NCI-H128 (cell line): Measurements from ENCODE around the gene ACAN.

ENCODE experiments used
- DNase-seq: peaks from one replicate; lab custom pipeline; 2025; ENCODE audit not compliant: unreplicated experiment; lab: John Stamatoyannopoulos, UW

Gene ACAN

GRCh38 chr15:88800738-88801137 lies 2.5 kb upstream of the ACAN start:
- DNase-seq, result no peak

- DNase-seq, result no peak
These were observed 816 bp upstream of the ACAN start for GRCh38 chr15:88802250-88802990.

DNA sequence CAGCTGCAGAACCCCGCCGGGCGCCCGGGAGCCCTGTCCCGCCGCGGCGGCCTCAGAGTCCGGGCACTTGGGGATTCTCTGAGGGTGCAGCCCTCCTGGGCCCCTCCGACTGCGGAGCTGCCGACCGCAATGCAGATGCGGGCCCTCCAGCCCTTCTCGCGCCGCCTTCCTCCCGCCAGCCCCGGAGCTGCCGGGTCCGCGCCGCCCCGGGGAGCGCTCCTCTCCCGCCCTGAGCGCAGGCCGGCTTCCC lies 320 bp upstream of the ACAN start:
- DNase-seq, result no peak

- DNase-seq, result no peak
These were observed 648 bp downstream of the ACAN start for GRCh38 chr15:88803920-88804247.

- no peak for DNase-seq
These were observed 1.0 kb downstream of the ACAN start for GRCh38 chr15:88804257-88804656.

GRCh38 chr15:88805031-88805780 lies 2.0 kb downstream of the ACAN start:
- no peak for DNase-seq

- no peak for DNase-seq
These were observed 7.2 kb downstream of the ACAN start for GRCh38 chr15:88810446-88810845.

- no peak for DNase-seq
These were observed 8.9 kb downstream of the ACAN start for GRCh38 chr15:88812133-88812532.

GRCh38 chr15:88813960-88814359 lies 10.7 kb downstream of the ACAN start:
- DNase-seq, result no peak

DNA sequence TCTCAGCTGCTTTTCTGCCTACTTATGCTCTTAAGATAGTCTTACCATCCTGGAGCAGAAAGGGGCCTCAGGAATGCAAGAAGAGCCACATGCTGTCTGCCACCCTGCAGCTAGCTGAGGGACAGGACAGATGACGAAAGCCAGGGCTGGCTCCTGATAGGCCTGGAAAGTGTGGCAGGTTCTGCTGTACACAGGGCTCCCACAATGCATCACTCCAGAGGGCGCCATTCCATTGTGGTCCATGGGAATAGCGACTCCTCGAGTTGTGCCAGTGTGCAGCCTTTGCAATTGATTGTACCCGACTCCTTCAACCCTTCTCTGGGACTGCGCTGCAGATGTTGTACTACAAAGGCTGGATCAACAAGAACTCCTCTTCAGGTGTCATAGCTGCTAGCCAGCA lies 11.2 kb downstream of the ACAN start:
- DNase-seq, result no peak

DNA sequence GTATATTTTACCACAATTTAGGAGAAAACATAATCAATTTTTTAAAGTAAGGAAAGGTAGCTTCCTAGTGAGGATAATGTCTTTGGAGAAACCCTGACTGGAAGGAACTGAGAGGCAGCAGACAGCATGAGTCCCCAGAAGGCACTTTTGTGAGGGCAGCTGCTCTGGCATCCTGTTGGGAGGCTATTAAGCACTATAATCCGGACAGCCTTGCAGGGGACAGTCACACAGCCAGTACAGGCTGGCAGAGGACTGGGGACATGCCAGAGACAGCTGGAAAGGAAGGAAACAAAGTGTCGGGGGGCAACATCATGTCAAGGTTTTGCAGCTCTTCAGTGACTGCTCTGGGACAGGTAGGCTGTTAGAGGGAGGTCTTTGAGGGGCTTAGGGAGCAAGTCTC lies 15.7 kb downstream of the ACAN start:
- no peak for DNase-seq

GRCh38 chr15:88821993-88822392 lies 18.8 kb downstream of the ACAN start:
- no peak for DNase-seq

DNA sequence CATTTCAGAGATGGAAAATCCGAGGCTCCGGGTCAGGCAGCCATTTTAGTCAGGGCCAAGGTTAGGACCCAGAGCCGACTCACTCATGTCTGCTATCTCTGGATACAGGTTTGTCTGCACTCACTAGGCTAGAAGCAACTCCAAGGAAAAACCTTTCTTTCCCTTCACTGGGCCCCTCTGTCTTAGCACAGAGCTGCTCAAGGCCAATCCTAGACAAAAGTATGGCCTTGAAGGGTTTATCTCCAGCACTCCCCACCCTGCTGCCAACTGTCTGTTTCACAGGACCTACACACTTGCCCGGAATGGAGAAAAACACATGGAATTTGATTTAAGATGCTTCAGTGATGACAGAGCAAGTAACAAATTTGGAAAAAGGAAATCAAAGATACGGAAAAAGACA lies 25.6 kb downstream of the ACAN start:
- DNase-seq, result no peak

GRCh38 chr15:88830016-88830415 lies 26.8 kb downstream of the ACAN start:
- no peak for DNase-seq

- DNase-seq, result no peak
These were observed 29.8 kb downstream of the ACAN start for GRCh38 chr15:88832820-88833730.

- no peak for DNase-seq
These were observed 30.5 kb downstream of the ACAN start for GRCh38 chr15:88833731-88834100.

GRCh38 chr15:88834211-88834812 lies 31.1 kb downstream of the ACAN start:
- no peak for DNase-seq

- no peak for DNase-seq
These were observed 31.9 kb downstream of the ACAN start for GRCh38 chr15:88835119-88835518.

DNA sequence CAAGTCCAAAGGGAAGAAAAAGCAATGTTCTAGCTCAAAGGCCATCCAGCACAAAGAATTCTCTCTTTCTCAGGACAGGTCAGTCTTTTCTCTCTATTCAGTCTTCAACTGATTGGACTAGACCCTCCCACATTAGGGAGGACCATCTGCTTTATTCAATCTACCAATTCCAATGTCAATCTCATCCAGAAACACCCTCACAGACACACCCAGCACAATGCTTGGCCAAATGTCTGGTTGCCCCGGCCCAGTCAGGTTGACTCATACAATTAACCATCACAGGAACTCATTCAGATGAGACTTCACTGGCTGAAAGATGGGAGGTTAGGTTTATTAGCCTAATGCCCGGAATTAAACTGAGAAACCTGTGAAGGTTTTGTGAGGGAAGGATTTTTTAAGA lies 32.4 kb downstream of the ACAN start:
- DNase-seq, result no peak

GRCh38 chr15:88838667-88839066 lies 35.4 kb downstream of the ACAN start:
- DNase-seq, result no peak

- no peak for DNase-seq
These were observed 35.9 kb downstream of the ACAN start for GRCh38 chr15:88839146-88839545.

DNA sequence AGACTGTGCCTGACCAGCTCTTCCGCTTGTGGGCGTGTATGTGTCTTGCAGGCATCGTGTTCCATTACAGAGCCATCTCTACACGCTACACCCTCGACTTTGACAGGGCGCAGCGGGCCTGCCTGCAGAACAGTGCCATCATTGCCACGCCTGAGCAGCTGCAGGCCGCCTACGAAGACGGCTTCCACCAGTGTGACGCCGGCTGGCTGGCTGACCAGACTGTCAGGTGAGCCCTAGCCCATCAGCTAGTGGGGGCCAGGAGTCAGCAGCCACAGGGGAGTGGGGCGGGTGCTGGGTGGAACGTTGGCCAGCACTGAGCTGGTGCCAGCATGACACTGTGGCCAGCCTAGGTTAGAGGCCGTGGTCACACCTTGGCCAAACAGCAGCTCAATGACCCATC lies 36.7 kb downstream of the ACAN start:
- no peak for DNase-seq
